ENCODE measurements around the gene BBX.

Gene BBX

DNA sequence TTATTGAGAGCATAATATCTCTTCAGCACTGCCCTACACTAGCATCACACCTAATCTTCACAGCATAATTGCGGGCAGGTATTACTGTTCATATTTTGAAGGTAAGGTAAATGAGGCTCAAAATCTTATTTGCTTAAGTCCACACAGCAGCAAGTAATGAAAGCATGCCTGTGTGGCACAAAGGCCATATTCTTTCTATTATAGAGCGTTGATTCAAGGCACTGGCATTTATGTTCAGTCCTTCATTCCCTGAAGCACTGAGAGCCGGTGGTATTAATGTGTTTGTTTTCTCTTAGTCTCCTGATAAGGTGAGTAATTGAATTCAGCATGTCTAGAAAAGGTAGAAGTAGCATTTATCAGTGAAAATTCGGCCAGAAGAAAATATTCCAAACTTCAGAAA, 231.2 kb downstream of the BBX start:
- TF ChIP-seq CTCF (IDR thresholded peaks at IDR 0.05; ENCODE audit: low read depth, low read length, missing control alignments): no peak
- DNase-seq (ENCODE audit: extremely low read depth, low read depth): no peak
- H3K4me3 ChIP-seq (replicated peaks; ENCODE audit: low read depth, low read length): no peak overlapping the region

- H3K4me3 ChIP-seq (replicated peaks; ENCODE audit: low read depth, low read length): no peak overlapping the region
- DNase-seq (ENCODE audit: extremely low read depth, low read depth): no peak
- no peak for TF ChIP-seq CTCF (IDR thresholded peaks at IDR 0.05; ENCODE audit: low read depth, low read length, missing control alignments)
Observed at GRCh38 chr3:107756649-107757048, 233.9 kb downstream of the BBX start.

- DNase-seq (ENCODE audit: extremely low read depth, low read depth): no peak
- no peak overlapping the region for H3K4me3 ChIP-seq (replicated peaks; ENCODE audit: low read depth, low read length)
- TF ChIP-seq CTCF (IDR thresholded peaks at IDR 0.05; ENCODE audit: low read depth, low read length, missing control alignments): no peak
Observed at GRCh38 chr3:107757140-107757539, 234.4 kb downstream of the BBX start.

GRCh38 chr3:107760144-107760543, 237.4 kb downstream of the BBX start:
- DNase-seq (ENCODE audit: extremely low read depth, low read depth): no peak
- TF ChIP-seq CTCF (IDR thresholded peaks at IDR 0.05; ENCODE audit: low read depth, low read length, missing control alignments): no peak
- H3K4me3 ChIP-seq (replicated peaks; ENCODE audit: low read depth, low read length): no peak overlapping the region

GRCh38 chr3:107761391-107761790, 238.6 kb downstream of the BBX start:
- TF ChIP-seq CTCF (IDR thresholded peaks at IDR 0.05; ENCODE audit: low read depth, low read length, missing control alignments): no peak
- no peak for DNase-seq (ENCODE audit: extremely low read depth, low read depth)

DNA sequence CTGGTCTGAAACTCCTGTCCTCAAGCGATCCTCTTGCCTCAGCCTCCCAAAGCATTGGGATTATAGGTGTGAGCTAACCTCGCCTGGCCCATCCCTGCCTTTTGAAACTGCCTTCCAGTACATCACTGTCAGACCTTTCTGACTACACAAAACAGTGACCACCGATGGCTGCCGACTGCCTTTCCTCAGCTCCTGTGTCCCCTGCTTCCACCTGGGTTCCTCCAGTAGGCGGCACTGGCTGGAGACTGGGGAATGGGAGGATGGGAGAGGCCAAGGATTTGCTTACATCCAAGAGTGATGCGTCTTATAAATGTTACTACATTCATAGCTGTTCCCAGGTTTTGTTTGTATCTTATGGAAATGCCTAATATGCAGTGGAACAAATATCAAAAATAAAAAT, 242.8 kb downstream of the BBX start:
- no peak for TF ChIP-seq CTCF (IDR thresholded peaks at IDR 0.05; ENCODE audit: low read depth, low read length, missing control alignments)
- H3K4me3 ChIP-seq (replicated peaks; ENCODE audit: low read depth, low read length): no peak overlapping the region
- DNase-seq (ENCODE audit: extremely low read depth, low read depth): no peak

More at GRCh38 chr3:107761391-107761790, 238.6 kb downstream of the BBX start:
- no peak overlapping the region for H3K4me3 ChIP-seq (replicated peaks; ENCODE audit: low read depth, low read length)

- TF ChIP-seq CTCF (IDR thresholded peaks at IDR 0.05; ENCODE audit: low read depth, low read length, missing control alignments): no peak
- H3K4me3 ChIP-seq (replicated peaks; ENCODE audit: low read depth, low read length): no peak overlapping the region
- no peak for DNase-seq (ENCODE audit: extremely low read depth, low read depth)
Observed at GRCh38 chr3:107767897-107768605, 245.3 kb downstream of the BBX start.
